HL-60 (cell line): Measurements from ENCODE around the gene ASRGL1.

Experiments used
- POLR2AphosphoS5 ChIP-seq: IDR thresholded peaks from 2 replicates; pipeline ENCODE4 v1.6.1; 2012; ENCODE audit warnings: low read depth
- TF ChIP-seq, protein P1 (sequence below): IDR thresholded peaks from one replicate; pipeline ENCODE4 v1.5.1; 2011; ENCODE audit warnings: low read length, control low read depth, inconsistent platforms; ENCODE audit not compliant: insufficient read depth

GRCh38 chr11:62420882-62421281, 83.6 kb downstream of the ASRGL1 start:
- TF ChIP-seq, protein P1, sequence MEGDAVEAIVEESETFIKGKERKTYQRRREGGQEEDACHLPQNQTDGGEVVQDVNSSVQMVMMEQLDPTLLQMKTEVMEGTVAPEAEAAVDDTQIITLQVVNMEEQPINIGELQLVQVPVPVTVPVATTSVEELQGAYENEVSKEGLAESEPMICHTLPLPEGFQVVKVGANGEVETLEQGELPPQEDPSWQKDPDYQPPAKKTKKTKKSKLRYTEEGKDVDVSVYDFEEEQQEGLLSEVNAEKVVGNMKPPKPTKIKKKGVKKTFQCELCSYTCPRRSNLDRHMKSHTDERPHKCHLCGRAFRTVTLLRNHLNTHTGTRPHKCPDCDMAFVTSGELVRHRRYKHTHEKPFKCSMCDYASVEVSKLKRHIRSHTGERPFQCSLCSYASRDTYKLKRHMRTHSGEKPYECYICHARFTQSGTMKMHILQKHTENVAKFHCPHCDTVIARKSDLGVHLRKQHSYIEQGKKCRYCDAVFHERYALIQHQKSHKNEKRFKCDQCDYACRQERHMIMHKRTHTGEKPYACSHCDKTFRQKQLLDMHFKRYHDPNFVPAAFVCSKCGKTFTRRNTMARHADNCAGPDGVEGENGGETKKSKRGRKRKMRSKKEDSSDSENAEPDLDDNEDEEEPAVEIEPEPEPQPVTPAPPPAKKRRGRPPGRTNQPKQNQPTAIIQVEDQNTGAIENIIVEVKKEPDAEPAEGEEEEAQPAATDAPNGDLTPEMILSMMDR, result no peak
- TF ChIP-seq POLR2AphosphoS5, result no peak
